Natural killer cell treated with Interleukin-12 subunit alpha and Interleukin-12 subunit beta and Interleukin-15 and Interleukin-18, amount 100 ng/mL, for 72 hours (primary cell): ENCODE data around the gene BEGAIN. TPM values are rescaled to one million over a fixed set of nuclear protein-coding genes. Genes with fewer than 3 reads are reported as not detected.

ENCODE experiments used
- ATAC-seq, 2 donors: fragments of 150-1000 bp; cut with Tn5 transposase in 1 of 2; sonication (Bioruptor Pico), chemical (Tn5 transposase) in 1 of 2; 2 replicates each; pipeline ENCODE4 v1.10.0; 2021
- DNase-seq: peaks from one replicate; pipeline ENCODE4 v3.0.0; 2022; ENCODE audit warnings: low spot score
- H3K27ac Mint-ChIP-seq, 2 donors: 1 replicate in 1 of 2; 2 replicates in 1 of 2; pipeline ENCODE4 v1.8.0; 2022; ENCODE audit warnings: mixed read lengths in 2 of 2, mild to moderate bottlenecking in 1 of 2, moderate library complexity in 1 of 2
- H3K27me3 Mint-ChIP-seq, 2 donors: 1 replicate in 1 of 2; 2 replicates in 1 of 2; pipeline ENCODE4 v1.8.0; 2022; ENCODE audit warnings: mixed read lengths in 2 of 2
- H3K36me3 Mint-ChIP-seq: one replicate; pipeline ENCODE4 v1.8.0; 2022; ENCODE audit warnings: mixed read lengths
- H3K4me1 Mint-ChIP-seq, 2 donors: 1 replicate in 1 of 2; 2 replicates in 1 of 2; pipeline ENCODE4 v1.8.0; 2022; ENCODE audit warnings: low read depth in 2 of 2, mixed read lengths in 2 of 2, mild to moderate bottlenecking in 1 of 2
- H3K4me3 Mint-ChIP-seq: one replicate; pipeline ENCODE4 v1.8.0; 2022; ENCODE audit warnings: mixed read lengths
- H3K9me3 Mint-ChIP-seq: 2 replicates; pipeline ENCODE4 v1.8.0; 2022; ENCODE audit warnings: mixed read lengths
- total RNA-seq, 2 donors: library from RNA; stranded (reverse); gene quantifications; one replicate each; pipeline ENCODE4 v1.2.3, GENCODE V29; 2022

Gene BEGAIN
- total RNA-seq, 2 donors from 2014 or later = not detected

DNA sequence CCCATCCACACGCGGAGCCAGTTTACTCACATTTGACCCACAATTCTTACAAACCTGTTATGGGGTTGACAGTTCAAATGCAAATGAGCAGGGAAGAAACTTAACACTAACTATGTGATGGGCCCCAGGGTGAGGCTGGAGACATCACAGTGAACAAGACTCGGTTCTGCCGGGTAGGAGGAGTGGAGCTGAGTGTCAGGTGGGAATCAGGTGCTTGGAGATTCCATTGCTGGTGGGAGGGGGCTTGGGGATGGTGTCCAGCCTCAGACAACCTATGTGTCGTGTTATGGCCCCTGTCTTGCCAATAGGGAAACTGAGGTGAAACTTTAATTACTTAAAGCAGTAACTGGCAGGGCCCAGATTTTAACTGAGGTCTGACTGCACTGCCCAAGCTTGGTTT lies 41.9 kb downstream of the BEGAIN start:
- Mint-ChIP-seq H3K9me3 (no peaks in the 10 kb centered on the region), H3K4me3 (peak overlapping the region; percentile 11), H3K36me3 (no peaks in the 10 kb centered on the region), H3K4me1 (peaks cover 0 to 7% of the 10 kb centered on the region in 2 donors), H3K27me3 (peaks cover 0 to 6% of the 10 kb centered on the region in 2 donors), H3K27ac (no peak overlapping the region)
- no peak for ATAC-seq
- DNase-seq = no peak

DNA sequence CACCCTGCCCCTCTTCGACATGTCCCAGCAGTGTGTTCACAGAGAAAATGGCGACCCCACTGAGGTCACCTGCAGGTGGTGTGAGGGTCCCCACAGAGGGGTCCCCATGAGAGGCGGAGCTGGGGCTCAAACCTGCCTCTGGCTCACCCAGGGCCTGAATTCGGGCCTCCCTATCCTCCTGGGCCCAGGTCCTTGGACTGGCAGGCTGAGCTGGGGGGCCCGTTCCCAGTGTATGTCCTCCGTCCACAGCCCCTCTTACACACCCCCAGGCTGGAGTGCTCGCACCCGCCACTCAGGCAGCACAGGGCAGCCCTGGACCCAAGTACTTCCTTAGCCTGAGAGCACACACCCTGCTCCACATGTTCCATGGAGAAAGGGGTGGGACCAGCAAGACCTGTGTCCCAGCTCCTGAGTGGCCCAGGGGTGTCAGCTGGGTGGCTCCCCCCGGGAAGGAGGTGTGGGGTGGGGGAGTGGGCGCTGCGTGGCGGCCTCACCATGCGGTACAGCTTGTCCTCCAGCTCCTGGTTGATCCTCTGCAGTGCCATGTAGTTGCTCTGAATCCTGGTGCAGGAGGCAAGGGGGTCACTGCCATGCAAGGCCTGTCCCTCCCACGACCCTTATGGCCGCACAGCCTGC lies 42.6 kb downstream of the BEGAIN start:
- ATAC-seq = no peak
- H3K9me3 Mint-ChIP-seq = no peaks in the 10 kb centered on the region
- peaks cover 0 to 7% of the 10 kb centered on the region in 2 donors for H3K4me1 Mint-ChIP-seq
- DNase-seq = no peak
- H3K27ac Mint-ChIP-seq = no peak overlapping the region
- H3K36me3 Mint-ChIP-seq = no peaks in the 10 kb centered on the region
- peaks cover 0 to 6% of the 10 kb centered on the region in 2 donors for H3K27me3 Mint-ChIP-seq
- H3K4me3 Mint-ChIP-seq = no peak overlapping the region

DNA sequence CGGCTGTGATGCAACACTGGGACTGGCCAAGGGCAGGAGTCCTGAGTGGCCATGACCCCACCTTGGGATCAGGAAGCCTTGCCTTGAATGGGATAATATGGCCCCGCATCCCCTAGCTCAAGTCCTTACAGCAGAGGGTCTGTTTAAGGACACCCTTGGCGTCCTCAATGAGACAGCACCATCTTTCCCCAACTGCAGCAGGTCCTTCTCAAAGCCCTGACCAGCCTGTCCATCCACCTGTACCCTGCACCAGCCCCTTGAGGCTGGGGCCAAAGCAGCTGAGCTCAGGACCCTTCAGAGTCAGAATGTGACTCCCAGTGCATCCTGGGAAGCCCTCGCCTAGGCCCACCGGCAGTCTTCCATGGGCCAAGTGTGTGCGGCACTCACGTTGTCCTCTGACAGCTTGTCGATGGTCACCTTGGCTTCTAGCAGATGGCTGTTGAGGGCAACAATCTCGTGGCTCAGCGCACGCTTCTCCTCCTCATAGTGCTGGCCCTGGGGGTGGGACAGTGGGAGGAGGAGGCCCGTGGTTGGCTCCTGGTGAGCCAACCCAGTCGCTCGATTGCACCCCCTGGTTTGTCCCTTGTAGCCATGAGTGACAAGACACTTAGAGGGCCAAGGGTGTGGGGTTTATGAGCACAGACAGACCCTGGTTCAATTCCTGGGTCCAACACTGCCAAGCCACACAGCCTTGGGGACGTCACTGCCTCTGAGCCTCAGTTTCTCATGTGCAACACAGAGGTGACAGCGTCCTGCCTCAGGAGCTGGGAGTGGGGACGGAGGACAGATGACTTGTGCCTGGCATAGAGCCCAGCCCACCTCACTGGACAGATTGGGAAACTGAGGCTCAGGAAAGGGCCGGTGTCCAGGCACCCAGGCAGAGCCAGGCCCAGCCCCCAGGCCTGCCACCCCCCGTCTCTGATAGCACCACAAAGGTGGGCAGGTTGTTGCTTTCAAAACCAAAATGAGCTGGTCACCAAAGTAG lies 43.5 kb downstream of the BEGAIN start:
- Mint-ChIP-seq H3K27ac (no peak overlapping the region), H3K4me3 (no peak overlapping the region), H3K27me3 (no peaks in the 10 kb centered on the region), H3K9me3 (no peaks in the 10 kb centered on the region), H3K4me1 (peaks cover 0 to 3% of the 10 kb centered on the region in 2 donors), H3K36me3 (no peaks in the 10 kb centered on the region)
- DNase-seq = no peak
- no peak for ATAC-seq

DNA sequence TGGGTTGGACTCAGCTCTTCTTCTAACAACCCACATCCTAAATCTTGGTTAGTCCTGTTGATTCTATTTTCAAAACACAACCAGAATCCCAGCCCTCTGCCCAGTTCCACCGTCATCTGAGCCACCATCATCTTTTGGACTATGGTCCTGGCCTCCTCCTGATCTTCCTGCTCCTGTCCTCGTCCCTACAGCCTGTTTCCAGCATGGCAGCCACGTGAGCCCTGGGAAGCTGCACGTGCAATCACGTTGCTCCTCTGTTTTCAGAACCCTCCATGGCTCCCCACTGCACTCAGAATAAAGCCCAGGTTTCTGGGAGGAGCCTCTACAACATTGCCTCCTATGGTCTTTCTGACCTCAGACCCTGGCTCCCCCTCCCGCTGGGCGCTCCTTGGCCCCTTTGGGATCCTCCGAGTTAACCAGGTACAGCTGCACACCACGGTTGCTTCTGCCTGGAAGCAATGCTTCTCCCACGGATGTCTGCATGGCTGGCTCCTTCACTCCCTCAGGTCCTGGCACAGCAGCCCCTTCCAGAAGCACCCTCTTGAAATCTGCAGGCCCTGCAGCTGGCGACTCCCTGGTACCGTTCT lies 44.5 kb downstream of the BEGAIN start:
- no peak for DNase-seq
- H3K4me1 Mint-ChIP-seq = peaks cover 0 to 3% of the 10 kb centered on the region in 2 donors
- H3K27me3 Mint-ChIP-seq = no peaks in the 10 kb centered on the region
- no peaks in the 10 kb centered on the region for H3K9me3 Mint-ChIP-seq
- H3K4me3 Mint-ChIP-seq = no peak overlapping the region
- ATAC-seq = no peak
- no peak overlapping the region for H3K27ac Mint-ChIP-seq
- H3K36me3 Mint-ChIP-seq = no peaks in the 10 kb centered on the region

DNA sequence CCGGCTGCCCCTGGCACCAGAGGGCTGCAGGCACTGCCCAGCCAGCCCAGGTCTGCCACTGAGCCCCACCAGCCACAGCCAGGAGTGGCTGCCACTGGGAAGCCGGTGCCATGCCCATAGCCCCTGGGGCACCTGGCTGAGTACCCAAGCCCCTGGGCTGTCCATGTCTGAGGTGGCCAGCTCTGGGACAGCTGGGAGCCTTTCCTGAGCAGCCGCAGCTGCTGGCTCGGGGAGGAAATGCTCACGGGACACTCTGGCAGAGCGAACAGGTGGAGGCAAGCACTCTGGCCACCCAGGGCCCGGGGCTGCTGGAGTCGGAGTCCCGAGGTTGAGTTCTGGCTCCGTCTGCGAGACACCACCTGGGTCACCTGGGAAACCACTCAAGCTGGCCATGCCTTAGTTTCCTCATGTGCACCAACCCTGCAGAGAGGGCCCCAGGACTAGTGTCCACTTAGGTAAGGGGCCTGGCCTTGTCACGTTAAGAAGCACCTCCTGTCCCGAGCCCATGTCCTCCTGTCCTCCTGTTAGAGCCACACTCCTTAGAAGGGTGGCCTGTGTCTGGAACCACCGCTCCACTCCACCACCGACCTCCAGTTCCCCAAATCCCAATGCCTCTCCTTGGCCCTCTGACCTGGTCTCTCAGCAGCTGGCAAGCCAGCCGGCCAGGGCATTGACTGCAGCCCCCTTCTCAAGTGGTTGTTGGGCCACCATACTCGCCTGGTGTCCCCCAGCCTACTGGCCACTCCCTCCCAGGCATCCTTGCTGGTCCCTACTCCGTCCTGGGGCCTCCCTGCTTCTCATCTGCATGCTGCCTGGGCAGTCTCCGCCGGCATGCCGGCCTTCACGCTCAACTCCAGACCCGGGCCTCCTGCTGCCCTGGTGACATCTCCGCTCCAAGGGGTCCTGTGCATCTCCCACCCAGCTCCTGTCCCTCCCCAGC lies 45.3 kb downstream of the BEGAIN start:
- no peaks in the 10 kb centered on the region for H3K9me3 Mint-ChIP-seq
- H3K36me3 Mint-ChIP-seq = no peaks in the 10 kb centered on the region
- ATAC-seq = no peak
- H3K4me1 Mint-ChIP-seq = peaks cover 0 to 3% of the 10 kb centered on the region in 2 donors
- no peaks in the 10 kb centered on the region for H3K27me3 Mint-ChIP-seq
- H3K27ac Mint-ChIP-seq = no peak overlapping the region
- no peak overlapping the region for H3K4me3 Mint-ChIP-seq
- DNase-seq = no peak

DNA sequence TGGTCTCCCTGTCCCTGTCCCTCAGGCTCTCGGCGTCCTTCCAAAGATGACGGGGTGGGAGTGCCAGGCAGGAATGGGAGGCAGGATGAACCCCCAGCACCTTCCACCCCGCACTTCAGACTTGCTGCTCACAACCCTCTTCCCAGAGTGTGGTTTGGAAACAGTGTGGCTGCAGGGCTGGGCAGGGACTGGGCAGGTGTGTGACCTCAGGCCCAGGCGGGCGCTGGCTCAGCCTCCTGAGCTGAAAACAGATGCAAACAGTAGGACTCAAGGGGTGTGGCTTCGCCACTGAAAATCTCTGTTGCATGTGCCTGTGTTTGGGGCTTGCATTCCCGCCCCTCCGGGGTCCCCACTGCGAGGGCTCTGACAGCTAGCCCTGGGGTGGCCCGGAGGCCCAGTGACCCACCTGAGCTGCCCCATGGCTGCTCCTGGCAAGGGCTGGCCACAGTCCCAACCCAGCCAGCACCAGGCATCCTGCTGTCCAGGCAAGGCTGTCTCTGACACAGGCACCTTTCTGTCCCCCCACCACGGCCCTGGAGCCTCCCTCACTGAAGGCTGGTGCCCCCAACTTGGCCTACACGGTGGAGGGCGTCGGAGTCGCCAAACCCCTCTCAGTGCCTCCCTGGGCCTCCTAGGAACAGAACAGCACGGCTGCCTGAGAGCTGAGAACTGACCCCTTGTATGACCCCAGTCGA lies 46.1 kb downstream of the BEGAIN start:
- no peak for DNase-seq
- no peak overlapping the region for H3K27ac Mint-ChIP-seq

DNA sequence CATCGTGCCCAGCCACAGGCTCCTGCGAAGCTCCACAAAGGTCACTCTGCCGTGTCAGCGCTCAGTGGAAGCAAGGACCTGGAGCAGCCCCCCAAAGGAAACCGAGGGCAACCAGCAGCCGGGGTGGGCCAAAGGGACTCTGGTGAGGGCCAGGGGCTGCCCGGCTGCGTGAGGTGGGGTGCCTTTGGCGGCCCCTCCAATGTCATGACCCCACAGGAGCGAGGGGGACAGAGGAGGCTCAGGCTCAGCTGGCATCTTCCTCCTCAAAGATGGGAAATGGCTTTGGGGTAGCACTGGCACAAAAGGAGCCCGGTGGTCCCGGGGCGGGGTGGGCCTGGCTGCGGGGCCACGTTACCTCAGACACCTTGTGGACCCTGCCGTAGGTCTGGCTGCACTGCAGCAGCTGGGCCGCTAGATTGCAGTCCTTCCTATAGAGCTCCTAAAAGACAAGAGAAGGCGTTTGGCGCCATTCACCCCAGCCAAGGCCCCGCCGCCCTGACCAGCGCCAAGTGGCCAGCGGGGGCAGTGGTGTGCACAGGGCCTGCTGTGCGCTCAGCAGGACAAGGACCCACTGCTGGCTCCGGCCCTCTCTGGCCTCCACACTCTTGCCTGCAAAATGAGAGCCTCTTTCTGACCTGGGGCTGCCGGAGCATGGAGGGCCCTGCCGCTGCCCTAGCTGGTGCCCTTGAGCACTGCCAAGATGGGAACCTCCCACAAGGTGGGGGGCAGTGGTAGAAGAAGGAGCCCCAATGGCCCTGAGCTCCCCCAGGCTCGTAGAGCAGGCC lies 46.9 kb downstream of the BEGAIN start:
- no peaks in the 10 kb centered on the region for H3K36me3 Mint-ChIP-seq
- H3K27me3 Mint-ChIP-seq = no peaks in the 10 kb centered on the region
- H3K4me3 Mint-ChIP-seq = no peak overlapping the region
- ATAC-seq = no peak
- no peak for DNase-seq
- H3K4me1 Mint-ChIP-seq = peaks cover 0 to 3% of the 10 kb centered on the region in 2 donors
- no peaks in the 10 kb centered on the region for H3K9me3 Mint-ChIP-seq
- no peak overlapping the region for H3K27ac Mint-ChIP-seq

More for the DNA sequence above, 46.1 kb downstream of the BEGAIN start:
- Mint-ChIP-seq H3K27me3 (no peaks in the 10 kb centered on the region), H3K4me3 (no peak overlapping the region), H3K36me3 (no peaks in the 10 kb centered on the region), H3K9me3 (no peaks in the 10 kb centered on the region), H3K4me1 (peaks cover 0 to 3% of the 10 kb centered on the region in 2 donors)
- no peak for ATAC-seq

DNA sequence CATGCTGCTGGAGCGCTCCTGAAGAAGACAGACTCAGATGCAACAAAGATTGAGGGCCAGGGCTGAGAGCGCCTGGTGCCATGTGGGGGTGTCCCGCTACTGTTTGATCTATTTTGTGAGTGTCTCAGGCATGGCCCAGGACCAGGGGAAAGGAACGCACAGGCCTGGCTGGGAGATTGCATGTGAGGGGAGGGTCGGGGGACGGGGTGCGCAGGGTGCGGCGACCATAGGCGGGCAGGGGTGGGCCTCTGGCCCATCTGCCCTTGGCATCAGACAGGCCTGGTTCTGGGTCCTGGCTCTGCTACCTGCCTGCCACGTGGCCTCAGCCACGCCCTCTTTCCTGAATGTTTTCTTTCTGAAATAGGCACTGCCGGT lies 47.5 kb downstream of the BEGAIN start:
- ATAC-seq (no peak), DNase-seq (peak; percentile 31)
- no peaks in the 10 kb centered on the region for H3K36me3 Mint-ChIP-seq
- H3K9me3 Mint-ChIP-seq = no peaks in the 10 kb centered on the region
- H3K4me1 Mint-ChIP-seq = peaks cover 0 to 3% of the 10 kb centered on the region in 2 donors
- H3K27me3 Mint-ChIP-seq = no peaks in the 10 kb centered on the region
- H3K4me3 Mint-ChIP-seq = no peak overlapping the region
- H3K27ac Mint-ChIP-seq = no peak overlapping the region

DNA sequence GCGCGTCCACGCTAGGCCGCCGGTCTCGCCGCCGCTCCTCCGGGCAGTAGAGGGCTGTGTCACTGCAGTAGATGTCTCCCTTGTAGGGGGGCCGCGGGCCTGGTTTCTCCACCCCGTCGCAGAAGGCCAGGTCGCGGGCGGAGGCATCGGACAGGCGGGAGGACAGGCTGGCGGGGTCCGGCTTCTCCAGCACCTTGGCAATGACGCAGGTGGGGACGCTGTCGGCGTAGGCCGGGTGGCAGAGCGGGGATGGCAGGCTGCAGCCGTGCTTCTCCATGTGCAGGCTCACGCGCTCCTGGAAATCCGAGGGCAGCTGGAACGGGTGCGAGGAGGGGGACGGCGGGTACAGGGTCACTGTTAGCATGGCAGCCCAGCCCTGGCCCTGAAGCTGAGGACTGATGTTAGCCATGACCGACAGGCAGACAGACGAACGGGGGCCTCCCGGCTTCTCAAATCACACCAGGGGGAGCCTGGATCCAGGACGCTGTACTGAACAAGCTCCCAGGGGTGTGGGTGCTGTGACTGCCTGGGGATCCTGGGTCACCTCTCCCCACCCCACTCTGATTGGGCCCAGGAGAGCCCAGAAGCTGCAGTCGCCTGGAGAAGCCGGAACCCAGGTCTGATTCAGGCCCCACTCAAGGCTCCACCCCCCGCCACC lies 48.1 kb downstream of the BEGAIN start:
- Mint-ChIP-seq H3K27me3 (peaks cover 0 to 3% of the 10 kb centered on the region in 2 donors), H3K27ac (no peak overlapping the region), H3K4me3 (no peak overlapping the region), H3K36me3 (no peaks in the 10 kb centered on the region), H3K4me1 (peaks cover 0 to 6% of the 10 kb centered on the region in 2 donors), H3K9me3 (no peaks in the 10 kb centered on the region)
- DNase-seq = peak; percentile 58
- no peak for ATAC-seq

DNA sequence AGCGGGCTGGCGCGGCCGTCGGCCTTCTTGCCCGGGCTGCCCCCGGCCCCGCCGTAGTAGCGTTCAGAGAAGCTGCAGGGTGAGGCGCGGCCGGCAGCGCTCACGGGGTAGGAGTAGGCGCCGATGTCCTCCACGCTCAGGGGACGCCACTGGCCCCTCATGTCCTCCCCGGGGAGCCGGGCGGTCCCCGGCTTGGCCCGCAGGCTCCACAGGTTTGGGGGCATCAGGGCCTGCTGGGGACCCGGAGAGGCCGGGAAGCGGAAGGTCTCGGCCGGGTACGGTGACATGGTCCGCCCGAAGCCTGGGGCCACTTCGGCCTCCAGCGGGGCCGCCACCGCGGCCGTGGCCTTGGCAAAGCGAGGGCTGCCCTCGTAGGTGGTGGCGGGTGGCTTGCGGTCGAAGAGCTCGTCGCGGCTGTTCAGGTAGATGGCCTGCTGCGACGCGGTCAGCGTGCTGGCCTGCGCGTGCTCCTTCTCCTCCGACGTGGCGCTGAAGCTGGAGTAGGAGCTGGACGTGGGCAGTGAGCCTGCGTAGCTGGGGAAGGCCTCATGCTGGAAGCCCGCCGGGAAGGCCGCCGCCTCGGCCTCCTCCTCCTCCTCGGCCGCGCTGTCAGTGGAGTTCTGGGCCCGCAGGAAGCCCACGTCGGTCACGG lies 48.7 kb downstream of the BEGAIN start:
- Mint-ChIP-seq H3K36me3 (no peaks in the 10 kb centered on the region), H3K9me3 (no peaks in the 10 kb centered on the region), H3K27me3 (peaks cover 0 to 3% of the 10 kb centered on the region in 2 donors), H3K4me3 (no peak overlapping the region), H3K4me1 (peaks cover 0 to 6% of the 10 kb centered on the region in 2 donors), H3K27ac (no peak overlapping the region)
- no peak for ATAC-seq
- DNase-seq = peak; percentile 53

DNA sequence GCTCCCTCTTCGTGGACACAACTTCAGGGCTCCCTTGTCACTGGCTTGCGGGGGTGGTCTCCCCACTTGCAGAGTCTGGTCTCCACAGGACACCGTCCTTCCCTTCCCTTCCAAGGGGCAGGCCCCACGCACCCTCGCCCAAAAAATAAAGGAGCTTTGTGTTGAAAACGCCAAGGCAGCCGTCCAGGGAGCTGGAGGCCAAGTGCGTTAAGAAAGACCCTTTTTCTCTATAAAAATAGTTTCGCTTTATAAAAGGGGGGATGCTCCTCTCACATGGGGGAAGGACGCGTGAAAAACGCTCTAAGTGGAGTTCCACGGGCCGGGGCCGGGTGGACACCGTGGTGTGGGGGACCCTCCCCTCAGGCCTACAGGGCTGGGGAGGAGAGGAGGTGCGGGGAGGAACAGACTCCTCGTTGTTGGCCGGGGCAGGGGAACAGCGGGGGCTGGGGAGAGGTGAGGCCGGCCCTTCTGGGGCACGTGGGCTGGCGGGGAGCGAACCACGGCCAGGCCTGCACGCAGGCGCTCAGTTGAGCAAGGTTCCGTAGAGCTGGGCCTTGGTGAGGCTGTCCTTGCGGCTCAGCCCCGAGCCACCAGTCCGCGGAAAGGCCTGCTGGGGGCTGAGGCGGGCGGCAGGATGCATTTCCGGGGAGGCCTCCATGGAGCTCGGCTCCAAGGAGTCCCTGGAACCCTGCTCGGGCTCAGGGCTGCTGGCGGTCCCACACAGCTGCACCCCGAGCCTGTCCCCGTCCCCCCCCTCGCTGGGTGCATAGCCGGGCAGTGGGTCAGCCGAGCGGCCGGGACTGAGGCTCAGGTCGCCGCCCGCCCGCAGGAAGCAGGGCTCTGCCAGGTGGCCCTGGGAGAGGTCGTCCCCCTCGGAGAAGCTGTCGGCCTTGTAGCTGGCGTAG lies 49.5 kb downstream of the BEGAIN start:
- DNase-seq (no peak), ATAC-seq (peak in 1 of 2 donors; percentile 34)
- Mint-ChIP-seq H3K4me3 (no peak overlapping the region), H3K4me1 (peaks cover 0 to 3% of the 10 kb centered on the region in 2 donors), H3K36me3 (no peaks in the 10 kb centered on the region), H3K27ac (no peak overlapping the region), H3K9me3 (no peaks in the 10 kb centered on the region), H3K27me3 (peaks cover 0 to 3% of the 10 kb centered on the region in 2 donors)
